HepG2 (cell line): Measurements from ENCODE around the gene TMEM139. TPM values are rescaled to one million over a fixed set of nuclear protein-coding genes. Genes with fewer than 3 reads are reported as not detected.

Experiments used
- CBFB ChIP-seq: sonication (generic); formaldehyde crosslinking; IDR thresholded peaks from 2 replicates; pipeline ENCODE4 v1.4.0; 2020; ENCODE audit warnings: missing genetic modification reagents
- CBX2 ChIP-seq, 2 experiments: fragments of 200-600 bp in 1 of 2; sonication (generic); formaldehyde crosslinking in 1 of 2; IDR thresholded peaks; 2 replicates each; pipeline versions ENCODE4 v1.7.0 to v1.8.1; 2018 to 2022; ENCODE audit warnings: low read depth in 2 of 2, low read length in 1 of 2, mild to moderate bottlenecking in 1 of 2, missing genetic modification reagents in 1 of 2
- ELF3 ChIP-seq: IDR thresholded peaks from 2 replicates; pipeline ENCODE4 v1.6.1; 2016; ENCODE audit warnings: missing genetic modification reagents, missing compliant biosample characterization
- KDM6A ChIP-seq: IDR thresholded peaks from 2 replicates; pipeline ENCODE4 v1.6.1; 2016; ENCODE audit warnings: low read depth
- KLF12 ChIP-seq: sonication (generic); formaldehyde crosslinking; IDR thresholded peaks from 2 replicates; pipeline ENCODE4 v1.4.0; 2020; ENCODE audit warnings: missing genetic modification reagents, borderline replicate concordance
- NBN ChIP-seq: fragments of 450-650 bp; conservative IDR thresholded peaks from 2 replicates; pipeline ENCODE4 v1.6.1; 2017
- POLR2A ChIP-seq, 2 experiments: IDR thresholded peaks; 2 replicates each; pipeline ENCODE4 v1.6.1; 2011; ENCODE audit warnings: low read depth in 2 of 2, low read length in 2 of 2, mild to moderate bottlenecking in 1 of 2, moderate library complexity in 1 of 2; ENCODE audit not compliant: insufficient read depth in 1 of 2
- RBAK ChIP-seq: sonication (generic); formaldehyde crosslinking; IDR thresholded peaks from 2 replicates; pipeline ENCODE4 v1.5.1; 2020; ENCODE audit warnings: mild to moderate bottlenecking, missing genetic modification reagents
- SOX5 ChIP-seq: IDR thresholded peaks from 2 replicates; pipeline ENCODE4 v1.6.1; 2016; ENCODE audit warnings: borderline replicate concordance
- SRF ChIP-seq: IDR thresholded peaks from 2 replicates; pipeline ENCODE4 v1.6.1; 2011; ENCODE audit warnings: mild to moderate bottlenecking, low read depth, low read length, moderate library complexity
- ZEB1 ChIP-seq: IDR thresholded peaks from 2 replicates; pipeline ENCODE4 v1.6.1; 2012; ENCODE audit warnings: mild to moderate bottlenecking, low read depth, inconsistent platforms; ENCODE audit not compliant: insufficient replicate concordance
- ZNF160 ChIP-seq: sonication (generic); formaldehyde crosslinking; IDR thresholded peaks from 2 replicates; pipeline ENCODE4 v1.8.0; 2022; ENCODE audit warnings: mild to moderate bottlenecking, inconsistent platforms, missing genetic modification reagents
- ZNF18 ChIP-seq: sonication (generic); formaldehyde crosslinking; IDR thresholded peaks from 2 replicates; pipeline ENCODE4 v1.8.0; 2022; ENCODE audit warnings: mild to moderate bottlenecking, missing genetic modification reagents; ENCODE audit not compliant: insufficient replicate concordance
- ZNF280D ChIP-seq: sonication (generic); formaldehyde crosslinking; IDR thresholded peaks from 2 replicates; pipeline ENCODE4 v1.5.1; 2020; ENCODE audit warnings: mild to moderate bottlenecking, missing genetic modification reagents
- ZNF552 ChIP-seq: sonication (generic); formaldehyde crosslinking; IDR thresholded peaks from 2 replicates; pipeline ENCODE4 v1.9.0; 2022; ENCODE audit warnings: missing genetic modification reagents, mild to moderate bottlenecking, borderline replicate concordance
- ZNF556 ChIP-seq: sonication (generic); formaldehyde crosslinking; IDR thresholded peaks from 2 replicates; pipeline ENCODE4 v1.4.0; 2020; ENCODE audit warnings: mild to moderate bottlenecking, missing genetic modification reagents, borderline replicate concordance
- ZNF646 ChIP-seq: sonication (generic); formaldehyde crosslinking; IDR thresholded peaks from 2 replicates; pipeline ENCODE4 v1.9.0; 2021; ENCODE audit warnings: mild to moderate bottlenecking, missing genetic modification reagents
- ZSCAN30 ChIP-seq: sonication (generic); formaldehyde crosslinking; IDR thresholded peaks from 2 replicates; pipeline ENCODE4 v1.5.0; 2020; ENCODE audit warnings: mild to moderate bottlenecking, missing genetic modification reagents
- polyA plus RNA-seq, 8 experiments: library from polyadenylated mRNA; depleted of rRNA in 3 of 8; stranded (reverse) in 7 of 8; unstranded in 1 of 8; fragments of >200 nt; fragmentation: Illumina TruSeq in 4 of 8; extraction: Trizol in 4 of 8; gene quantifications; 2 replicates each; pipeline versions ENCODE4 v1.2.1 to v1.2.3, GENCODE V29; 2011 to 2016; ENCODE audit warnings: low read depth in 4 of 8, missing spikeins in 1 of 8, mixed read lengths in 1 of 8; ENCODE audit not compliant: insufficient read depth in 1 of 8
- total RNA-seq, 5 experiments: library from RNA; depleted of rRNA; stranded (reverse); fragments of >200 nt; fragmentation: Illumina TruSeq; extraction: Trizol; gene quantifications; 2 replicates each; pipeline ENCODE4 v1.2.3, GENCODE V29; 2016; ENCODE audit warnings: low read depth in 1 of 5

The TMEM139 gene
- total and polyA plus RNA-seq, 2 of the 13 experiments (the other 11 are each of a cell fraction or from before 2014, with no cell fraction given), result 7.9 to 14.0 TPM

- no peak for TF ChIP-seq ZNF646 (CRISPR knock-in tag)
- no peak for TF ChIP-seq CBFB
- no peak for TF ChIP-seq NBN
- no peak for TF ChIP-seq ZNF160 (CRISPR knock-in tag)
- no peak for TF ChIP-seq CBX2 (IDR thresholded peaks at IDR 0.05; ENCODE audit: low read depth, low read length)
- TF ChIP-seq CBX2 (CRISPR knock-in tag; IDR thresholded peaks at IDR 0.05; ENCODE audit: low read depth), result no peak
- peak; percentile 80 for TF ChIP-seq SOX5 (CRISPR knock-in tag)
- TF ChIP-seq ZEB1, result peak; percentile 82
- 0 out of 2 replicates have a peak, but pooled peaks have one; percentile 20 for TF ChIP-seq KDM6A (CRISPR knock-in tag)
- TF ChIP-seq ZNF18 (CRISPR knock-in tag), result no peak
- 0 out of 2 replicates have a peak, but pooled peaks have one; percentile 15 for TF ChIP-seq SRF
- TF ChIP-seq KLF12 (CRISPR knock-in tag), result 0 out of 2 replicates have a peak, but pooled peaks have one; percentile 27
- peak; percentile 29 to 66; a peak in 3 of 4 replicates for TF ChIP-seq POLR2A (IDR thresholded peaks at IDR 0.05; ENCODE audit: insufficient read depth in 1 of 2, low read depth in 2 of 2, low read length in 2 of 2)
- no peak for TF ChIP-seq ZNF552 (CRISPR knock-in tag)
- TF ChIP-seq ELF3 (CRISPR knock-in tag), result no peak
- TF ChIP-seq ZSCAN30 (CRISPR knock-in tag), result no peak
- peak; percentile 73; the same call in 1 of the 2 replicates for TF ChIP-seq ZNF280D (CRISPR knock-in tag)
- peak; percentile 7; the same call in 1 of the 2 replicates for TF ChIP-seq ZNF556 (CRISPR knock-in tag)
- no peak for TF ChIP-seq RBAK (CRISPR knock-in tag)
Observed at GRCh38 chr7:143284591-143285469, at the start of gene TMEM139 (continued).
